ENCODE data around the gene USP48.
"Not testable (repeated sequence)": the region's sequence is repeated elsewhere in the genome, so short reads cannot be mapped to it uniquely, and the experiment has no call there.

USP48 gene

GRCh38 chr1:21687081-21687529 lies 95.8 kb downstream of the USP48 start:
- DNase-seq, result no peak

- DNase-seq, result no peak
Observed at GRCh38 chr1:21685946-21686678, 96.8 kb downstream of the USP48 start.

- DNase-seq, result no peak
Observed at GRCh38 chr1:21681426-21681825, 101.5 kb downstream of the USP48 start.

- no peak for DNase-seq
Observed at GRCh38 chr1:21680918-21681317, 102.0 kb downstream of the USP48 start.

- DNase-seq, result no peak
Observed at GRCh38 chr1:21680381-21680780, 102.6 kb downstream of the USP48 start.

GRCh38 chr1:21677168-21677567 lies 105.8 kb downstream of the USP48 start:
- DNase-seq, result no peak

GRCh38 chr1:21674957-21675356 lies 108.0 kb downstream of the USP48 start:
- DNase-seq, result no peak

- DNase-seq, result not testable (repeated sequence)
Observed at GRCh38 chr1:21673853-21674252, 109.1 kb downstream of the USP48 start.

GRCh38 chr1:21673277-21673780 lies 109.6 kb downstream of the USP48 start:
- DNase-seq, result peak; percentile 76 to 89

GRCh38 chr1:21672478-21673276 lies 110.3 kb downstream of the USP48 start:
- DNase-seq, result no peak

- no peak for DNase-seq
Observed at GRCh38 chr1:21671915-21672314, 111.0 kb downstream of the USP48 start.

- no peak for DNase-seq
Observed at GRCh38 chr1:21670956-21671902, 111.7 kb downstream of the USP48 start.

GRCh38 chr1:21670059-21670881 lies 112.7 kb downstream of the USP48 start:
- DNase-seq, result no peak

- DNase-seq, result no peak
Observed at GRCh38 chr1:21669258-21670058, 113.5 kb downstream of the USP48 start, which contains the start of gene RAP1GAP. Gene RAP1GAP (minus strand): TSS chr1:21669357. CDS start chr1:21620032, 49,325 bp downstream.

- DNase-seq, result no peak
Observed at GRCh38 chr1:21668951-21669257, 114.0 kb downstream of the USP48 start.

- no peak for DNase-seq
Observed at GRCh38 chr1:21668232-21668950, 114.6 kb downstream of the USP48 start.

- DNase-seq, result no peak
Observed at GRCh38 chr1:21667348-21668231, 115.4 kb downstream of the USP48 start.

GRCh38 chr1:21666576-21667320 lies 116.2 kb downstream of the USP48 start:
- peak in 1 of 2 experiments; percentile 29 for DNase-seq

All from NCI-H446 (cell line).